ENCODE data around the gene TRIM41. TPM values are rescaled to one million over a fixed set of nuclear protein-coding genes. Genes with fewer than 3 reads are reported as not detected.

The TRIM41 gene
- total RNA-seq, 1 donor from 2014 or later: 31.2 TPM

GRCh38 chr5:181182651-181183050, 40.4 kb upstream of the TRIM41 start:
- H3K9me3 Mint-ChIP-seq: no peaks in the 10 kb centered on the region
- peaks cover 10% of the 10 kb centered on the region for H3K4me1 Mint-ChIP-seq (ENCODE audit: unreplicated experiment)
- H3K36me3 Mint-ChIP-seq: no peaks in the 10 kb centered on the region
- peaks cover 19% of the 10 kb centered on the region for H3K27me3 Mint-ChIP-seq
- H3K4me3 Mint-ChIP-seq: peak overlapping the region; percentile 73
- TF ChIP-seq CTCF (conservative IDR thresholded peaks at IDR 0.05): no peak
- H3K27ac Mint-ChIP-seq: no peak overlapping the region
- no peak for DNase-seq (ENCODE audit: extremely low spot score, unreplicated experiment)

GRCh38 chr5:181184845-181185216, 38.2 kb upstream of the TRIM41 start:
- DNase-seq (ENCODE audit: extremely low spot score, unreplicated experiment): no peak
- H3K36me3 Mint-ChIP-seq: peaks cover 6% of the 10 kb centered on the region
- H3K4me3 Mint-ChIP-seq: peak overlapping the region; percentile 93
- H3K27me3 Mint-ChIP-seq: peaks cover 30% of the 10 kb centered on the region
- TF ChIP-seq CTCF (conservative IDR thresholded peaks at IDR 0.05): no peak
- peak overlapping the region; percentile 96 for H3K27ac Mint-ChIP-seq
- H3K9me3 Mint-ChIP-seq: no peaks in the 10 kb centered on the region
- H3K4me1 Mint-ChIP-seq (ENCODE audit: unreplicated experiment): peaks cover 10% of the 10 kb centered on the region

GRCh38 chr5:181185560-181185959, 37.5 kb upstream of the TRIM41 start:
- H3K4me3 Mint-ChIP-seq: no peak overlapping the region
- H3K4me1 Mint-ChIP-seq (ENCODE audit: unreplicated experiment): peaks cover 10% of the 10 kb centered on the region
- no peak for DNase-seq (ENCODE audit: extremely low spot score, unreplicated experiment)
- H3K36me3 Mint-ChIP-seq: peaks cover 6% of the 10 kb centered on the region
- no peak overlapping the region for H3K27ac Mint-ChIP-seq
- no peak for TF ChIP-seq CTCF (conservative IDR thresholded peaks at IDR 0.05)
- no peaks in the 10 kb centered on the region for H3K9me3 Mint-ChIP-seq
- peaks cover 27% of the 10 kb centered on the region for H3K27me3 Mint-ChIP-seq

GRCh38 chr5:181186022-181186421, 37.1 kb upstream of the TRIM41 start:
- Mint-ChIP-seq H3K27me3 (peaks cover 28% of the 10 kb centered on the region), H3K4me3 (no peak overlapping the region), H3K4me1 (ENCODE audit: unreplicated experiment) (peaks cover 10% of the 10 kb centered on the region), H3K27ac (no peak overlapping the region), H3K36me3 (peaks cover 6% of the 10 kb centered on the region), H3K9me3 (no peaks in the 10 kb centered on the region)
- TF ChIP-seq CTCF (conservative IDR thresholded peaks at IDR 0.05): no peak
- no peak for DNase-seq (ENCODE audit: extremely low spot score, unreplicated experiment)

GRCh38 chr5:181186986-181187499, 36.0 kb upstream of the TRIM41 start:
- Mint-ChIP-seq H3K4me3 (peak overlapping the region; percentile 97), H3K27ac (peak overlapping the region; percentile 98), H3K9me3 (no peaks in the 10 kb centered on the region), H3K4me1 (ENCODE audit: unreplicated experiment) (peaks cover 11% of the 10 kb centered on the region), H3K27me3 (peaks cover 27% of the 10 kb centered on the region), H3K36me3 (peaks cover 9% of the 10 kb centered on the region)
- no peak for DNase-seq (ENCODE audit: extremely low spot score, unreplicated experiment)
- no peak for TF ChIP-seq CTCF (conservative IDR thresholded peaks at IDR 0.05)

Data from type B pancreatic cell (in vitro differentiated cells).